ENCODE data around the gene PECR.
"Not testable (repeated sequence)": the region's sequence is repeated elsewhere in the genome, so short reads cannot be mapped to it uniquely, and the experiment has no call there.

PECR gene

GRCh38 chr2:216104691-216105090, 23.1 kb upstream of the PECR start:
- DNase-seq (ENCODE audit: low read depth) = no peak

- no peak for DNase-seq (ENCODE audit: low read depth)
These were observed 21.6 kb upstream of the PECR start for GRCh38 chr2:216103213-216103612.

GRCh38 chr2:216101109-216101508, 19.5 kb upstream of the PECR start:
- no peak for DNase-seq (ENCODE audit: low read depth)

GRCh38 chr2:216098421-216099334, 17.1 kb upstream of the PECR start:
- no peak for DNase-seq (ENCODE audit: low read depth)

- no peak for DNase-seq (ENCODE audit: low read depth)
These were observed 13.1 kb upstream of the PECR start for GRCh38 chr2:216094701-216095100.

- DNase-seq (ENCODE audit: low read depth) = no peak
These were observed 11.0 kb upstream of the PECR start for GRCh38 chr2:216092646-216093045.

GRCh38 chr2:216090369-216090786, 8.8 kb upstream of the PECR start:
- DNase-seq (ENCODE audit: low read depth) = no peak

- DNase-seq (ENCODE audit: low read depth) = no peak
These were observed 4.7 kb upstream of the PECR start for GRCh38 chr2:216086207-216086893.

- DNase-seq (ENCODE audit: low read depth) = no peak
These were observed 2.9 kb upstream of the PECR start for GRCh38 chr2:216084547-216084946.

GRCh38 chr2:216083464-216084281, 2.1 kb upstream of the PECR start:
- no peak for DNase-seq (ENCODE audit: low read depth)

GRCh38 chr2:216082805-216083204, 1.2 kb upstream of the PECR start:
- DNase-seq (ENCODE audit: low read depth) = no peak

- no peak for DNase-seq (ENCODE audit: low read depth)
These were observed 605 bp upstream of the PECR start for GRCh38 chr2:216082117-216082711.

- no peak for DNase-seq (ENCODE audit: low read depth)
These were observed 597 bp downstream of the PECR start for GRCh38 chr2:216081012-216081411.

- DNase-seq (ENCODE audit: low read depth) = not testable (repeated sequence)
These were observed 1.6 kb downstream of the PECR start for GRCh38 chr2:216080048-216080447.

GRCh38 chr2:216078776-216079175, 2.8 kb downstream of the PECR start:
- no peak for DNase-seq (ENCODE audit: low read depth)

GRCh38 chr2:216075510-216076485, 5.8 kb downstream of the PECR start:
- no peak for DNase-seq (ENCODE audit: low read depth)

GRCh38 chr2:216074794-216075193, 6.8 kb downstream of the PECR start:
- no peak for DNase-seq (ENCODE audit: low read depth)

GRCh38 chr2:216074380-216074779, 7.2 kb downstream of the PECR start:
- no peak for DNase-seq (ENCODE audit: low read depth)

- DNase-seq (ENCODE audit: low read depth) = no peak
These were observed 7.8 kb downstream of the PECR start for GRCh38 chr2:216073773-216074172.

GRCh38 chr2:216072473-216072872, 9.1 kb downstream of the PECR start:
- DNase-seq (ENCODE audit: low read depth) = no peak

Measured in CMK (cell line).